GM23338 (cell line): ENCODE data around the gene SMURF1. TPM values are rescaled to one million over a fixed set of nuclear protein-coding genes. Genes with fewer than 3 reads are reported as not detected.

Experiments
- ATAC-seq: fragments of 200-7000 bp; cut with Tn5 transposase; 3 replicates; pipeline ENCODE4 v1.9.1; 2020
- DNase-seq: peaks from one replicate; pipeline ENCODE4 v3.0.0-alpha.2; 2015; ENCODE audit warnings: low spot score
- H2AFZ ChIP-seq: fragments of 200-600 bp; sonication (generic); 2 replicates; pipeline ENCODE4 v1.8.0; 2016; ENCODE audit warnings: antibody characterized with exemption, mild to moderate bottlenecking, moderate library complexity
- H3F3A ChIP-seq: fragments of 200-600 bp; sonication (generic); replicated peaks from 2 replicates; pipeline ENCODE4 v1.8.0; 2017; ENCODE audit warnings: antibody characterized with exemption, mixed run types, low read depth
- H3K27ac ChIP-seq: fragments of 200-600 bp; sonication (generic); 2 replicates; pipeline ENCODE4 v1.6.1; 2016; ENCODE audit warnings: low read depth
- H3K27me3 ChIP-seq: fragments of 200-600 bp; sonication (generic); 2 replicates; pipeline ENCODE4 v1.8.0; 2016; ENCODE audit warnings: mild to moderate bottlenecking, mixed run types, moderate library complexity; ENCODE audit not compliant: insufficient read depth
- H3K36me3 ChIP-seq: fragments of 200-600 bp; sonication (generic); 2 replicates; pipeline ENCODE4 v1.8.0; 2016; ENCODE audit warnings: mild to moderate bottlenecking; ENCODE audit not compliant: insufficient read depth
- H3K4me1 ChIP-seq: fragments of 200-600 bp; sonication (generic); 2 replicates; pipeline ENCODE4 v1.8.0; 2016; ENCODE audit warnings: mild to moderate bottlenecking, moderate library complexity; ENCODE audit not compliant: insufficient read depth
- H3K4me2 ChIP-seq: fragments of 200-600 bp; sonication (generic); 2 replicates; pipeline ENCODE4 v1.7.1; 2017; ENCODE audit warnings: mixed run types
- H3K4me3 ChIP-seq: fragments of 200-600 bp; sonication (generic); 2 replicates; pipeline ENCODE4 v1.6.1; 2016; ENCODE audit warnings: mixed run types
- H3K79me2 ChIP-seq: fragments of 200-600 bp; sonication (generic); replicated peaks from 2 replicates; pipeline ENCODE4 v1.8.0; 2017; ENCODE audit warnings: mild to moderate bottlenecking; ENCODE audit not compliant: insufficient read depth
- H3K9me2 ChIP-seq: fragments of 200-600 bp; sonication (generic); 2 replicates; pipeline ENCODE4 v1.8.0; 2017; ENCODE audit not compliant: insufficient read depth
- H4K20me1 ChIP-seq: fragments of 200-600 bp; sonication (generic); replicated peaks from 2 replicates; pipeline ENCODE4 v1.8.0; 2017; ENCODE audit warnings: mild to moderate bottlenecking; ENCODE audit not compliant: insufficient read depth
- H3K27ac Mint-ChIP-seq: 2 replicates; pipeline ENCODE4 v1.8.0; 2020; ENCODE audit warnings: inconsistent platforms, mild to moderate bottlenecking, moderate library complexity, mixed read lengths
- H3K27me3 Mint-ChIP-seq: 3 replicates; pipeline ENCODE4 v1.8.0; 2022; ENCODE audit warnings: low read depth, mild to moderate bottlenecking, moderate library complexity, mixed read lengths, inconsistent platforms; ENCODE audit not compliant: insufficient read depth, poor library complexity
- H3K36me3 Mint-ChIP-seq: 3 replicates; pipeline ENCODE4 v1.8.0; 2021; ENCODE audit warnings: low read depth, mild to moderate bottlenecking, inconsistent platforms, moderate library complexity, mixed read lengths
- H3K4me1 Mint-ChIP-seq: 3 replicates; pipeline ENCODE4 v1.8.0; 2020; ENCODE audit warnings: mild to moderate bottlenecking, inconsistent platforms, mixed read lengths
- H3K4me3 Mint-ChIP-seq: 3 replicates; pipeline ENCODE4 v1.8.0; 2021; ENCODE audit warnings: moderate library complexity, mild to moderate bottlenecking, inconsistent platforms, mixed read lengths
- H3K9me3 Mint-ChIP-seq: 3 replicates; pipeline ENCODE4 v1.8.0; 2020; ENCODE audit warnings: moderate library complexity, mild to moderate bottlenecking, inconsistent platforms, mixed read lengths
- CREB1 ChIP-seq: fragments of 250-450 bp; sonication (Bioruptor Pico); IDR thresholded peaks from 2 replicates; pipeline ENCODE4 v1.5.0; 2020; ENCODE audit warnings: low read depth, mild to moderate bottlenecking, moderate library complexity
- EZH2 ChIP-seq: fragments of 200-600 bp; sonication (generic); IDR thresholded peaks from one replicate; pipeline ENCODE4 v1.8.0; 2017; ENCODE audit warnings: antibody characterized with exemption, mild to moderate bottlenecking, low read depth; ENCODE audit not compliant: unreplicated experiment
- NANOG ChIP-seq: IDR thresholded peaks from 2 replicates; pipeline ENCODE4 v1.6.1; 2016; ENCODE audit warnings: antibody characterized with exemption, borderline replicate concordance
- STAT1 ChIP-seq: IDR thresholded peaks from one replicate; pipeline ENCODE4 v1.6.1; 2016; ENCODE audit warnings: antibody characterized with exemption; ENCODE audit not compliant: unreplicated experiment
- ZNF114 ChIP-seq: fragments of 250-450 bp; sonication (Bioruptor Pico); IDR thresholded peaks from 2 replicates; pipeline ENCODE4 v1.5.0; 2020; ENCODE audit warnings: mild to moderate bottlenecking, moderate library complexity
- ZNF331 ChIP-seq: fragments of 250-450 bp; sonication (Bioruptor Pico); IDR thresholded peaks from 2 replicates; pipeline ENCODE4 v1.5.0; 2020; ENCODE audit warnings: low read depth, mild to moderate bottlenecking, moderate library complexity
- polyA plus RNA-seq: library from polyadenylated mRNA; unstranded; fragments of >200 nt; fragmentation: Nextera tagmentation; extraction: Ambion mirVana; gene quantifications from 2 replicates; pipeline ENCODE4 v1.2.1, GENCODE V29; 2016
- total RNA-seq: library from RNA; depleted of rRNA; stranded (reverse); fragments of >200 nt; shearing (Covaris generic); gene quantifications from 2 replicates; pipeline ENCODE4 v1.2.3, GENCODE V29; 2014
- TF ChIP-seq, protein P1 (sequence below): fragments of 250-450 bp; sonication (Bioruptor Pico); IDR thresholded peaks from 2 replicates; pipeline ENCODE4 v1.5.0; 2020; ENCODE audit warnings: mild to moderate bottlenecking, moderate library complexity

Gene SMURF1
- total and polyA plus RNA-seq, 2 experiments from 2014 or later = 5.8 to 23.9 TPM

DNA sequence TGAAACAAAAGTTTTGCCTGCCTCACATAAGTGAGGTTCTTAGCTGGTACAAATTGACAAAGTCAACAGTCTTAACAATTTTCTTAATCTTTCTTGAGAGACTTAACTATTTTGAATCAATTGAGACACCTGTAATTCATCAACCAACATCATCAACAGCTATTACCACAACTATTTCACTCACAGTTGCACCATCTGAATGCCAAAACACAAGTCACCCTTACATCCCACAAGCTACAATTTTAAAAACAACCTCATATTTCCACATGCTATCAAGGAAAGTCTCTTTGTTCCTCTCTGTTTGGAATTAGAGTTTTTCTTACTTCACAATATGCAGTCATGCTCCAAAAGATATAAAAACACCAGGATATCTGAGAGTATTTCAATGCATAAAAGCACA lies 4.9 kb downstream of the SMURF1 start:
- H3K9me3 Mint-ChIP-seq = no peaks in the 10 kb centered on the region
- DNase-seq (no peak), ATAC-seq (no peak)
- H3K4me3 Mint-ChIP-seq = no peak overlapping the region
- TF ChIP-seq ZNF114 (CRISPR knock-in tag) (no peak), CREB1 (no peak), EZH2 (no peak), ZNF331 (no peak), NANOG (no peak), STAT1 (no peak)
- TF ChIP-seq, protein P1, sequence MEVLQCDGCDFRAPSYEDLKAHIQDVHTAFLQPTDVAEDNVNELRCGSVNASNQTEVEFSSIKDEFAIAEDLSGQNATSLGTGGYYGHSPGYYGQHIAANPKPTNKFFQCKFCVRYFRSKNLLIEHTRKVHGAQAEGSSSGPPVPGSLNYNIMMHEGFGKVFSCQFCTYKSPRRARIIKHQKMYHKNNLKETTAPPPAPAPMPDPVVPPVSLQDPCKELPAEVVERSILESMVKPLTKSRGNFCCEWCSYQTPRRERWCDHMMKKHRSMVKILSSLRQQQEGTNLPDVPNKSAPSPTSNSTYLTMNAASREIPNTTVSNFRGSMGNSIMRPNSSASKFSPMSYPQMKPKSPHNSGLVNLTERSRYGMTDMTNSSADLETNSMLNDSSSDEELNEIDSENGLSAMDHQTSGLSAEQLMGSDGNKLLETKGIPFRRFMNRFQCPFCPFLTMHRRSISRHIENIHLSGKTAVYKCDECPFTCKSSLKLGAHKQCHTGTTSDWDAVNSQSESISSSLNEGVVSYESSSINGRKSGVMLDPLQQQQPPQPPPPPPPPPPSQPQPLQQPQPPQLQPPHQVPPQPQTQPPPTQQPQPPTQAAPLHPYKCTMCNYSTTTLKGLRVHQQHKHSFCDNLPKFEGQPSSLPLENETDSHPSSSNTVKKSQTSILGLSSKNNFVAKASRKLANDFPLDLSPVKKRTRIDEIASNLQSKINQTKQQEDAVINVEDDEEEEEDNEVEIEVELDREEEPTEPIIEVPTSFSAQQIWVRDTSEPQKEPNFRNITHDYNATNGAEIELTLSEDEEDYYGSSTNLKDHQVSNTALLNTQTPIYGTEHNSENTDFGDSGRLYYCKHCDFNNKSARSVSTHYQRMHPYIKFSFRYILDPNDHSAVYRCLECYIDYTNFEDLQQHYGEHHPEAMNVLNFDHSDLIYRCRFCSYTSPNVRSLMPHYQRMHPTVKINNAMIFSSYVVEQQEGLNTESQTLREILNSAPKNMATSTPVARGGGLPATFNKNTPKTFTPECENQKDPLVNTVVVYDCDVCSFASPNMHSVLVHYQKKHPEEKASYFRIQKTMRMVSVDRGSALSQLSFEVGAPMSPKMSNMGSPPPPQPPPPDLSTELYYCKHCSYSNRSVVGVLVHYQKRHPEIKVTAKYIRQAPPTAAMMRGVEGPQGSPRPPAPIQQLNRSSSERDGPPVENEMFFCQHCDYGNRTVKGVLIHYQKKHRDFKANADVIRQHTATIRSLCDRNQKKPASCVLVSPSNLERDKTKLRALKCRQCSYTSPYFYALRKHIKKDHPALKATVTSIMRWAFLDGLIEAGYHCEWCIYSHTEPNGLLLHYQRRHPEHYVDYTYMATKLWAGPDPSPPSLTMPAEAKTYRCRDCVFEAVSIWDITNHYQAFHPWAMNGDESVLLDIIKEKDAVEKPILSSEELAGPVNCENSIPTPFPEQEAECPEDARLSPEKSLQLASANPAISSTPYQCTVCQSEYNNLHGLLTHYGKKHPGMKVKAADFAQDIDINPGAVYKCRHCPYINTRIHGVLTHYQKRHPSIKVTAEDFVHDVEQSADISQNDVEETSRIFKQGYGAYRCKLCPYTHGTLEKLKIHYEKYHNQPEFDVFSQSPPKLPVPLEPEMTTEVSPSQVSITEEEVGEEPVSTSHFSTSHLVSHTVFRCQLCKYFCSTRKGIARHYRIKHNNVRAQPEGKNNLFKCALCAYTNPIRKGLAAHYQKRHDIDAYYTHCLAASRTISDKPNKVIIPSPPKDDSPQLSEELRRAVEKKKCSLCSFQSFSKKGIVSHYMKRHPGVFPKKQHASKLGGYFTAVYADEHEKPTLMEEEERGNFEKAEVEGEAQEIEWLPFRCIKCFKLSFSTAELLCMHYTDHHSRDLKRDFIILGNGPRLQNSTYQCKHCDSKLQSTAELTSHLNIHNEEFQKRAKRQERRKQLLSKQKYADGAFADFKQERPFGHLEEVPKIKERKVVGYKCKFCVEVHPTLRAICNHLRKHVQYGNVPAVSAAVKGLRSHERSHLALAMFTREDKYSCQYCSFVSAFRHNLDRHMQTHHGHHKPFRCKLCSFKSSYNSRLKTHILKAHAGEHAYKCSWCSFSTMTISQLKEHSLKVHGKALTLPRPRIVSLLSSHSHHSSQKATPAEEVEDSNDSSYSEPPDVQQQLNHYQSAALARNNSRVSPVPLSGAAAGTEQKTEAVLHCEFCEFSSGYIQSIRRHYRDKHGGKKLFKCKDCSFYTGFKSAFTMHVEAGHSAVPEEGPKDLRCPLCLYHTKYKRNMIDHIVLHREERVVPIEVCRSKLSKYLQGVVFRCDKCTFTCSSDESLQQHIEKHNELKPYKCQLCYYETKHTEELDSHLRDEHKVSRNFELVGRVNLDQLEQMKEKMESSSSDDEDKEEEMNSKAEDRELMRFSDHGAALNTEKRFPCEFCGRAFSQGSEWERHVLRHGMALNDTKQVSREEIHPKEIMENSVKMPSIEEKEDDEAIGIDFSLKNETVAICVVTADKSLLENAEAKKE (CRISPR knock-in tag) = no peak
- peaks cover 46% of the 10 kb centered on the region for H3K4me1 Mint-ChIP-seq
- Histone ChIP-seq H3K4me3 (no peak overlapping the region), H3K4me2 (peak overlapping the region; percentile 41), H3K27ac (peak overlapping the region; percentile 83; the same call in 1 of the 2 replicates), H4K20me1 (no peaks in the 10 kb centered on the region; the same call in 1 of the 2 replicates), H3F3A (peaks cover 5% of the 10 kb centered on the region; the same call in 1 of the 2 replicates), H3K4me1 (peaks cover 34% of the 10 kb centered on the region), H3K79me2 (peaks cover 82% of the 10 kb centered on the region), H3K36me3 (no peaks in the 10 kb centered on the region), H3K9me2 (no peaks in the 10 kb centered on the region), H3K27me3 (no peaks in the 10 kb centered on the region), H2AFZ (no peak overlapping the region)
- peak overlapping the region; percentile 58; the same call in 1 of the 2 replicates for H3K27ac Mint-ChIP-seq
- no peaks in the 10 kb centered on the region; the same call in 2 of the 3 replicates for H3K36me3 Mint-ChIP-seq
- peaks cover 3% of the 10 kb centered on the region for H3K27me3 Mint-ChIP-seq
